Prostate gland (tissue), 2 donors: ENCODE measurements around the gene COL4A2.

Experiments used
- POLR2AphosphoS5 ChIP-seq: sonication (generic); formaldehyde crosslinking; IDR thresholded peaks from one replicate; pipeline ENCODE4 v1.6.1; 2017; ENCODE audit warnings: antibody characterized with exemption
- TF ChIP-seq, protein P1 (sequence below), 4 experiments: fragments of 200-600 bp in 2 of 4; fragments of 450-650 bp in 2 of 4; sonication (generic) in 2 of 4; IDR thresholded peaks; 1 replicate in 3 of 4; 2 replicates in 1 of 4; pipeline ENCODE4 v1.5.1; 2016 to 2019; ENCODE audit warnings: antibody characterized with exemption in 4 of 4, mild to moderate bottlenecking in 2 of 4, moderate library complexity in 2 of 4

DNA sequence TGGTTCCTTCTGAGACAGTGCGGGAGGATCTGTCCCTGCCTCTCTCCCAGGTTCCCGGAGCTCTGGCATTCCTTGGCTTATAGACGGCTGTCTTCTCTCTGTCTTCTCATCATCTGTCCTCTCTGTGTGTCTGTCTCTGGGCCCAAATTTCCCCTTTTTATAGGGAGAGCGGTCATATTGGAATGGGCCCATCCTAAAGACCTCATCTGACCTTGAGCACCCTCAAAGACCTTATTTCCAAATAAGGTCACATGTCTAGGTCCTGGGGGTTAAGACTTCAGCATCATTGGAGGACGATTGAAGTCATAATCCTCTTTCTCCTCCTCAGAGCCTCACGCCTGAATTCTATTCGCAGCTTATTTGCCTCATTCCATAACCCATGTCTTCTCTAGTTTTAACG lies 156.1 kb downstream of the COL4A2 start:
- TF ChIP-seq POLR2AphosphoS5: no peak
- TF ChIP-seq, protein P1, sequence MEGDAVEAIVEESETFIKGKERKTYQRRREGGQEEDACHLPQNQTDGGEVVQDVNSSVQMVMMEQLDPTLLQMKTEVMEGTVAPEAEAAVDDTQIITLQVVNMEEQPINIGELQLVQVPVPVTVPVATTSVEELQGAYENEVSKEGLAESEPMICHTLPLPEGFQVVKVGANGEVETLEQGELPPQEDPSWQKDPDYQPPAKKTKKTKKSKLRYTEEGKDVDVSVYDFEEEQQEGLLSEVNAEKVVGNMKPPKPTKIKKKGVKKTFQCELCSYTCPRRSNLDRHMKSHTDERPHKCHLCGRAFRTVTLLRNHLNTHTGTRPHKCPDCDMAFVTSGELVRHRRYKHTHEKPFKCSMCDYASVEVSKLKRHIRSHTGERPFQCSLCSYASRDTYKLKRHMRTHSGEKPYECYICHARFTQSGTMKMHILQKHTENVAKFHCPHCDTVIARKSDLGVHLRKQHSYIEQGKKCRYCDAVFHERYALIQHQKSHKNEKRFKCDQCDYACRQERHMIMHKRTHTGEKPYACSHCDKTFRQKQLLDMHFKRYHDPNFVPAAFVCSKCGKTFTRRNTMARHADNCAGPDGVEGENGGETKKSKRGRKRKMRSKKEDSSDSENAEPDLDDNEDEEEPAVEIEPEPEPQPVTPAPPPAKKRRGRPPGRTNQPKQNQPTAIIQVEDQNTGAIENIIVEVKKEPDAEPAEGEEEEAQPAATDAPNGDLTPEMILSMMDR (IDR thresholded peaks at IDR 0.05): no peak
